Fibroblast of lung (primary cell): ENCODE measurements around the gene OXTR.

Experiments
- CTCF ChIP-seq, 2 donors: IDR thresholded peaks in 1 of 2; conservative IDR thresholded peaks in 1 of 2; 1 replicate in 1 of 2; 2 replicates in 1 of 2; pipeline ENCODE4 v1.5.1; 2011 to 2012; ENCODE audit warnings: low read length in 2 of 2, control low read depth in 1 of 2, inconsistent platforms in 1 of 2, low read depth in 1 of 2, mild to moderate bottlenecking in 1 of 2
- EZH2 ChIP-seq: IDR thresholded peaks from 2 replicates; pipeline ENCODE4 v1.5.1; 2012; ENCODE audit warnings: low read length, control low read depth, mild to moderate bottlenecking; ENCODE audit errors: missing control alignments

GRCh38 chr3:8805774-8806173, 36.4 kb upstream of the OXTR start:
- TF ChIP-seq CTCF (conservative IDR thresholded peaks at IDR 0.05 in 1 of 2, IDR thresholded peaks at IDR 0.05 in 1 of 2; ENCODE audit: low read depth in 1 of 2, low read length in 2 of 2): no peak
- TF ChIP-seq EZH2: no peak
